DND-41 (cell line): ENCODE measurements around the gene HAUS7.

Experiments used
- EZH2 ChIP-seq: IDR thresholded peaks from 3 replicates; pipeline ENCODE4 v1.6.1; 2012; ENCODE audit warnings: borderline replicate concordance, low read depth, mild to moderate bottlenecking, moderate library complexity, low read length, inconsistent platforms; ENCODE audit not compliant: severe bottlenecking
- TF ChIP-seq, protein P1 (sequence below): IDR thresholded peaks from 2 replicates; pipeline ENCODE4 v1.5.1; 2012; ENCODE audit warnings: borderline replicate concordance, low read length, moderate library complexity, mild to moderate bottlenecking; ENCODE audit not compliant: poor library complexity, severe bottlenecking; ENCODE audit errors: extremely low read depth

DNA sequence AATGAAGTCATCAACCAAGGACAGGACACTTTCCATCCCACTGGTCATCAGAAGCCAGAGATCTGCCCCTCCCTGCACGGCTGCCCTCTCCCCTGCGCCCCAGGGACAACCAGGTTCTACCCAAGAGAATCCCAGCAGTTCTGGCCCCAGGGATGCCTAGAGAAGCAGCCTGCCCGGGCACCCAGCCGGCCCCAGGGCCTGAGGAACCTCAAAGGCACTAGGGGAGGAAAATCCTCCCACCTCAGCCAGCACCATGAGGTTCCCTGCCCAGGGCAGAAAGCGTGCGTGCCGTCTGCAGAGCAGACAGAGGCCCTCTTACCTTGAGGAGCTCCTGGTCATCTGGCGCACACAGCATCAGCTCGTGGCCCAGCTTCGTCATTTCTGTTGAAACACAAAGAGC, 8.1 kb downstream of the HAUS7 start:
- TF ChIP-seq, protein P1, sequence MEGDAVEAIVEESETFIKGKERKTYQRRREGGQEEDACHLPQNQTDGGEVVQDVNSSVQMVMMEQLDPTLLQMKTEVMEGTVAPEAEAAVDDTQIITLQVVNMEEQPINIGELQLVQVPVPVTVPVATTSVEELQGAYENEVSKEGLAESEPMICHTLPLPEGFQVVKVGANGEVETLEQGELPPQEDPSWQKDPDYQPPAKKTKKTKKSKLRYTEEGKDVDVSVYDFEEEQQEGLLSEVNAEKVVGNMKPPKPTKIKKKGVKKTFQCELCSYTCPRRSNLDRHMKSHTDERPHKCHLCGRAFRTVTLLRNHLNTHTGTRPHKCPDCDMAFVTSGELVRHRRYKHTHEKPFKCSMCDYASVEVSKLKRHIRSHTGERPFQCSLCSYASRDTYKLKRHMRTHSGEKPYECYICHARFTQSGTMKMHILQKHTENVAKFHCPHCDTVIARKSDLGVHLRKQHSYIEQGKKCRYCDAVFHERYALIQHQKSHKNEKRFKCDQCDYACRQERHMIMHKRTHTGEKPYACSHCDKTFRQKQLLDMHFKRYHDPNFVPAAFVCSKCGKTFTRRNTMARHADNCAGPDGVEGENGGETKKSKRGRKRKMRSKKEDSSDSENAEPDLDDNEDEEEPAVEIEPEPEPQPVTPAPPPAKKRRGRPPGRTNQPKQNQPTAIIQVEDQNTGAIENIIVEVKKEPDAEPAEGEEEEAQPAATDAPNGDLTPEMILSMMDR: no peak
- TF ChIP-seq EZH2: no peak
